NCI-H226 (cell line): ENCODE data around the gene EGLN2.
"Not testable (repeated sequence)": the region's sequence is repeated elsewhere in the genome, so short reads cannot be mapped to it uniquely, and the experiment has no call there.

ENCODE experiments used
- DNase-seq: peaks from one replicate; pipeline ENCODE4 v3.0.0-alpha.2; 2015

Gene EGLN2

GRCh38 chr19:40802300-40803169, 3.5 kb downstream of the EGLN2 start:
- no peak for DNase-seq

DNA sequence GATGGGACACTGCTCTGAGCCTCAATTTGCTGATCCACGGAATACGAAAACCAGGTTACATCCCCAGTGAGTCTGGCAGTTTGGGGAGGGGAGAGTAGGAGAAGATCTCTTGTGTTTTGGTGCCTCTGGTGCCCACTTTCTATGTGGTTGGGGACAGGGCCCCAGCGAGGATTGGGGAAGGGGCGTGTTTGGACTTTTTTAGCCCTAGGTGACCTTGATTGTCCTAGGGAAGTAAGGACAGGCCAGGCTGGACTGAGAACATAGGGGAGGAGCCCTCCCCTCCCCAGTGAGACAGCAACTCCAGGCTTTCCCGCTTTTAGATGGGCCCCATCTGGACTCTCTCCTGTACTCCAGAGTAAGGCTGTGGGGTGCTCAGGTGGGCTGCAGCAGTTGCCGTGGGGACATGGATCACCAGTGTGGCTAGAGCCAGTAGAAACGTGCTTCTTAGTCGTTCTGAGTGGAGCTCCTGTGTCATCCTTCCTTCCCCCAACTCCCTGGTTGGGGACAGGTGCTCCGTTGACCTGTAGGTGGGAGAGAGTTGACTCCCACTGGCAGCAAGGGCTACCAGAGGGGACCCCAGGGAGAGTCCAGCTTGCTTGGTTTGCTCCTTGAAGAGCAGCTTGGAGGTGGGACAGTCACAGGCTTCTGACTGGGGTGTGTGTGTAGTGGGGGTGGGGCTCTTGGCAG, 4.3 kb downstream of the EGLN2 start:
- no peak for DNase-seq

DNA sequence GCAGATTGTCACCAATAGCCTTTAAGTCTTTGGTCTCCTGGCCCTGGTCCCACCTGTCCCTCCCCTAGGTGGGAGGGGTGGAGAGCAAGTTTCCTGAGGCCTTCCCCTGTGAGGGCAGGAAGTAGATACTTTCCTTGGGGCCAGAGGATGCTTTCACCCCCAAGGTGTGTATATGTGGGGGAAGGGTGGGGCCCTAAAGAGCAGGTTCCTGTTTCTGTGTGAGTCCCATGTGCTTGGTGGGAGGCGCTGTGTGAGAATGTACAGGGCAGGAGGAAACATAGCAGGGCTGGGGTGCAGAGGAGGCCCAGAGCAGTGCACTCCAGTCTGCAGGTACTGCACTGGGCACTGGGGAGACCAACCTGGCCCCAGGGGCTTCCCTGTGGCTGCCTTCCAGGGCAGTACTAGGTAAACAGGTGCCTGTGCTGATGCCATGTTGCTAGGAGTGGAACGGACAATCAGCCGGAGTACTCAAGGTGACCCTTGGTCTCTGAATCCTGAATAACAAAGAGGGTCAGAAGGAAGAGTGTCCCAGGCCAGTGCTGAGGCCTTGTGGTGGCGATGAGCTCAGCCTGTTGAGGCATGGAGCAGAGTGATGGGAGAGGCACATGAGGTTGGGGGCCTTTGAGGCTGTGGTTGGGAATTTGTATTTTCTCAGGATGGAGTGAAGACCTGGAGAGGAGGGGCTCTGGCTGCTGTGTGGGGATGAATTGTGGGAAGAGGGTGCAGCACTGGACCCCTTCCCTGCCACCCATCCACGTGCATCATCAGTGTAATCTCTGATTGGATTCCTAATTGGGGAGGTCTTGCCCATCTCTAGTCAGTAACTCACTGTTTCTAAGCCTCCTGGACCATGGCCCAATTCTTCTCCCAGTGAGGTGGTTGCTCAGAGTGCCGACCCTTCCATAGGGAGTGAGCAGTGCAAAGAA, 5.1 kb downstream of the EGLN2 start:
- no peak for DNase-seq

- DNase-seq = no peak
These were observed 5.8 kb downstream of the EGLN2 start for GRCh38 chr19:40804783-40805242.

- no peak for DNase-seq
These were observed 6.4 kb downstream of the EGLN2 start for GRCh38 chr19:40805258-40805868.

DNA sequence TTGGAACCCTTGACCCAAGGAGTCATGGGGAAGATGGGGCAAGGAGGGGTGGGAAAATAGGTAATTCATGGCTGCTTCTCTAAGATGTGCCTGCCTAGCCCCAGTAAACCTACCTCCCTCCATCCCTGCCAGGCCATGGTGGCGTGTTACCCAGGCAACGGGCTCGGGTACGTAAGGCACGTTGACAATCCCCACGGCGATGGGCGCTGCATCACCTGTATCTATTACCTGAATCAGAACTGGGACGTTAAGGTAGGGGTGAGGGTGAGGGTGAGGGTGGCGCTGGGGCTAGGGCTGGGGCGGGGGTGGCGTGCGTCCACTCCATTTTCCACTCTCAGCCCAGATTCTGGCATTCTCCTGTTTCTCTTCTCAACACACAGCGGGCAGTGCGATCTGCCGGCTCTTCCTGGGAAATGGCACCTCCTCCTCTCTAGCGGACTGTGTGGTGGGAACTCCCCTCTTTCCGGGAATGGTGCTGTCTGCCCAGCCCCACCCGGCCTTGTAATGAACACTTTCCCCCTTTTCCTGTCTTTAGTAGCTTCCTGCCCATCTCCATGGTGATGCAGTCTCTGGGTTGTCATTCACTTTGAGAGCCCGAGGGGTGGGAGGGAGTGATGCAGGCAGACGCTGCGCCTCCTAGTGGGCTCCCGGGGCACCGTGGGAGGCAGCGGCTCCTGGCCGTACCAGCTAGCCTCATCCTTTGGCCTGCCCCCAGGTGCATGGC, 7.6 kb downstream of the EGLN2 start:
- DNase-seq = peak; percentile 99

- DNase-seq = no peak
These were observed 8.4 kb downstream of the EGLN2 start for GRCh38 chr19:40807147-40808020.

- DNase-seq = no peak
These were observed 9.0 kb downstream of the EGLN2 start for GRCh38 chr19:40808021-40808325.

- no peak for DNase-seq
These were observed 9.5 kb downstream of the EGLN2 start for GRCh38 chr19:40808497-40808896.

DNA sequence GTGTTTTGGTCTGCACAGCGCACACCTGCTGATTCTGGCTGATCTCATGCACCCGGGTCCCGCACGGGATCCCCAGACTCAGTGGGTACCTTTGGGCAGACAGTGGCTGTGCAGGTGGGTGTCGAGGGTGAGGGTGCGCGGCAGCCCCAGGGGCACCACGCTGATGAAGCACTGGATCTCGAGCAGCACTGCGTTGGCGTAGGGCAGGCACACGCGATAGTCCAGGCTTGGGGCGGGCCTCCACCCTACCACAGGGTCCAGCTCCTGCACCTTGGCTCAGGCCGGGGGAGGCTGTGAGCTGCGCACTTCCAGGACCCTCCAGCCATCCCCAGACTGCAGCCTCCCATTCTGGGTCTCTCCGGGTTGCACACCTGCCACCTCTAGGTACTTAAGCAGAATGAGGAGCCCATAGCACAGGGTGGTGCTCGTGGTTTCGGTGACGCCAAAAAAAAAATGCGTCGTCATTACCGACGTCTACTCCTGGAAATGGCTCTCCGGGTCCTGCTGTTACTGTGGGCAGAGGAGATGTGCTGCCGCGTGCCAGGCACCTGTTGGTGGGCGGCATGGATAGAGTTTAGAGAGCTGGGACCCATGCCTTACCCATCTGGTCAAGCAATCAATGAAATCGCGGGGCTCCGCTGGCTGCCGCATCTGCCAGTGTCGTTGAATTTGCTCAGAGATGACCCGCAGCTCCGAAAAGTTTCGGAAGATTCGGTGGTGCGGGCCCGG, 10.5 kb downstream of the EGLN2 start:
- no peak for DNase-seq

DNA sequence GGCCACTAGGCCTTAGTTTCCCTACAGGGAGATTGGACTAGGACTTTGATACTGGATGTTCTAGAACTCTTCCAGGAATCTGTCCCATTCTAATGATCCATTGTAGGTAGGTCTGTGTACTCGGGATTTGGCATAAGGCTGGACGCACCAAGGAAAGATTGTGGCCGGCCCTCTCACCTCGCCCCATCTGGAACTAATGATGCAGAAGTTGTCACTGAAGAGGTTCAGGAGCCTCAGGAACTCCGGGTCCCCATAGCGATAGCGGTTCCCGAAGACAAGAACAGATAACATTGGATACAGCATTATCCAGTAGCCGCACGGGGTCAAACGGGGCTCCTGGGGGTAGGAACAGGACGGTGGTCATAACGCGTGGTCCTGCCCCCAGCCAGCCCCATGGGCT, 11.2 kb downstream of the EGLN2 start:
- DNase-seq = no peak

GRCh38 chr19:40810649-40811408, 11.8 kb downstream of the EGLN2 start:
- DNase-seq = peak; percentile 83

- no peak for DNase-seq
These were observed 12.7 kb downstream of the EGLN2 start for GRCh38 chr19:40811478-40812341.

DNA sequence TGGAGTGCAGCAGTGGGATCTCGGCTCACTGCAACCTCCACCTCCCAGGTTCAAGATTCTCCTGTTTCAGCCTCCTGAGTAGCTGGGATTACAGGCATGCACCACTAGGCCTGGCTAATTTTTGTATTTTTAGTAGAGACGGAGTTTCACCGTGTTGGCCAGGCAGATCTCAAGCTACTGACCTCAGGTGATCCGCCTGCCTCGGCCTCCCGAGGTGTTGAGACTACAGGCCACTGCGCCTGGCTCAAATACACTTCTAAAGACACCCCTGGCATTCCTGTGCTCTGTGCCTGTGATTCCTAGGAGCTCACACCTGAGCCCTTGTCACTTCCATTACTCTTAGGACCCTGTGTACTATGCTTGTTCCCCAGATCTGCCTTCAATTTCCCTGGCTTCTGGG, 13.6 kb downstream of the EGLN2 start:
- not testable (repeated sequence) for DNase-seq

GRCh38 chr19:40813182-40813581, 14.2 kb downstream of the EGLN2 start:
- no peak for DNase-seq

DNA sequence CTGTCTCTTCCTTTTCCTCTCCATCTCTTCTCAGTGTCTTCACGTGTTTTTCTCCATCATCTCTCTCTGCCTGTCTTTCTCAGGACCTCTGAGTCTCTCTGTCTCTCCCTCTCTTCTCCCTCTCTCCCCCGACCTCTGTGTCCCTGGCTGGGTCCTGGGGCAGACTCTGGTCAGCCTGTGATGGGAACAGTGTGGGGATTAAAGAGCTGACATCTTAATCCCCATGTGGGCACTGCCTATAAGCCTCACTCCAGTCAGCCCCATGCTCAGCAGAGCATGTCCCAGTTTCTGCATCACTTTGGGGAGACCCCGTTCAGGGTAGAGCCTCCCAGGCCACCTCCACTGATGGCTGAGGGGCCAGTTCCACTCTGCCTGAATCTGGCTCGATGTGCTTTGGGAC, 16.2 kb downstream of the EGLN2 start:
- no peak for DNase-seq

- DNase-seq = peak; percentile 40
These were observed 19.7 kb downstream of the EGLN2 start for GRCh38 chr19:40818480-40819399.
